SU-DHL-6 (cell line): ENCODE results near the gene RPL32.

ENCODE experiments used
- H2AFZ ChIP-seq: fragments of 200-600 bp; sonication (generic); 2 replicates; pipeline ENCODE4 v1.6.1; 2014; ENCODE audit warnings: low read depth, mild to moderate bottlenecking, moderate library complexity, mixed read lengths, antibody characterized with exemption, low read length; ENCODE audit not compliant: severe bottlenecking
- H3F3A ChIP-seq: fragments of 200-600 bp; shearing (Covaris generic); 2 replicates; pipeline ENCODE4 v1.6.0; 2016; ENCODE audit warnings: antibody characterized with exemption, mild to moderate bottlenecking; ENCODE audit not compliant: insufficient read depth
- H3K27ac ChIP-seq: fragments of 200-600 bp; sonication (generic); 2 replicates; pipeline ENCODE4 v1.5.1; 2016; ENCODE audit warnings: low read depth, mild to moderate bottlenecking, low read length, moderate library complexity, mixed read lengths
- H3K27me3 ChIP-seq: fragments of 200-600 bp; sonication (generic), shearing (Covaris generic); 2 replicates; pipeline ENCODE4 v1.6.0; 2014; ENCODE audit warnings: mild to moderate bottlenecking, low read length
- H3K36me3 ChIP-seq: fragments of 200-600 bp; sonication (generic); 2 replicates; pipeline ENCODE4 v1.6.1; 2014; ENCODE audit warnings: mild to moderate bottlenecking, low read length, mixed read lengths
- H3K4me2 ChIP-seq: fragments of 300-600, 200-600 bp; shearing (Covaris generic), sonication (generic); 2 replicates; pipeline ENCODE4 v1.6.0; 2014; ENCODE audit warnings: low read length, low read depth, mild to moderate bottlenecking; ENCODE audit not compliant: poor library complexity, severe bottlenecking
- H3K4me3 ChIP-seq: fragments of 200-600 bp; sonication (generic); 2 replicates; pipeline ENCODE4 v1.5.1; 2014; ENCODE audit warnings: antibody characterized with exemption, low read length, mild to moderate bottlenecking, mixed read lengths; ENCODE audit not compliant: insufficient read depth, poor library complexity, severe bottlenecking
- H3K79me2 ChIP-seq: fragments of 200-600 bp; sonication (generic); 2 replicates; pipeline ENCODE4 v1.6.1; 2014; ENCODE audit warnings: mild to moderate bottlenecking, low read length, moderate library complexity; ENCODE audit not compliant: insufficient read depth
- H3K9ac ChIP-seq: fragments of 200-600 bp; sonication (generic); 2 replicates; pipeline ENCODE4 v1.7.0; 2014; ENCODE audit warnings: mild to moderate bottlenecking, low read length
- H3K9me2 ChIP-seq: fragments of 200-600 bp; sonication (generic); replicated peaks from 2 replicates; pipeline ENCODE4 v1.6.1; 2014; ENCODE audit warnings: low read length; ENCODE audit not compliant: insufficient read depth
- H3K9me3 ChIP-seq: fragments of 200-600 bp; sonication (generic); 2 replicates; pipeline ENCODE4 v1.6.1; 2014; ENCODE audit warnings: low read length, mixed read lengths; ENCODE audit not compliant: insufficient read depth
- H4K20me1 ChIP-seq: fragments of 200-600 bp; sonication (generic); 2 replicates; pipeline ENCODE4 v1.6.1; 2014; ENCODE audit warnings: low read depth, mild to moderate bottlenecking, antibody characterized with exemption, low read length, moderate library complexity, mixed read lengths
- EZH2phosphoT487 ChIP-seq: fragments of 200-600 bp; sonication (generic), shearing (Covaris generic); conservative IDR thresholded peaks from 2 replicates; pipeline ENCODE4 v1.6.1; 2018; ENCODE audit warnings: mild to moderate bottlenecking, antibody characterized with exemption, low read length, moderate library complexity, mixed read lengths
- TF ChIP-seq, protein P1 (sequence below): fragments of 200-600 bp; sonication (generic); IDR thresholded peaks from one replicate; pipeline ENCODE4 v1.5.1; 2017; ENCODE audit warnings: antibody characterized with exemption, mild to moderate bottlenecking, low read length, moderate library complexity; ENCODE audit not compliant: insufficient read depth, poor library complexity, severe bottlenecking

The RPL32 gene

DNA sequence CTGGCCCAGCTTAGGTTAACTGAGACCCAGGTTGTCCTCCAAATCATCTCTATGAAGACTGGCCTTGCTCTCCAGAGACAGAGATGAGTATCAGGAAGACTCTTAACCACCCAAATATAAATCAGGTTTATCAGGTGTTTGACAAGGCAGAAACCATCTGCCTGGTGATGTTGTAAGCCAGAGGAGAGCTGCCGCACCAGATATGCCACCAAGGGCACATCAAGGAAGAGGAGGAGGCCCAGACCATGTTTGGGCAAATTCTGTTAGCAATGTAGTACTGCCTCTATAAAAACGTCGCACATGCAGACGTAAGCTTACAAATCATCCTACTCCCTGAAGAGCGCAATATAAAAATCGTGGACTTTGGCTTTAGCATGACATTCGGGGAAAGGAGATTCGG is 21.0 kb upstream of the RPL32 start:
- Histone ChIP-seq H3K27me3 (no peaks in the 10 kb centered on the region), H3K36me3 (no peaks in the 10 kb centered on the region), H3F3A (no peaks in the 10 kb centered on the region), H3K4me2 (no peak overlapping the region), H3K27ac (no peak overlapping the region), H4K20me1 (no peaks in the 10 kb centered on the region), H3K9me3 (no peaks in the 10 kb centered on the region; the same call in 1 of the 2 replicates), H3K9me2 (no peaks in the 10 kb centered on the region), H3K4me3 (no peak overlapping the region), H3K79me2 (no peaks in the 10 kb centered on the region), H2AFZ (no peak overlapping the region), H3K9ac (no peak overlapping the region)
- TF ChIP-seq, protein P1, sequence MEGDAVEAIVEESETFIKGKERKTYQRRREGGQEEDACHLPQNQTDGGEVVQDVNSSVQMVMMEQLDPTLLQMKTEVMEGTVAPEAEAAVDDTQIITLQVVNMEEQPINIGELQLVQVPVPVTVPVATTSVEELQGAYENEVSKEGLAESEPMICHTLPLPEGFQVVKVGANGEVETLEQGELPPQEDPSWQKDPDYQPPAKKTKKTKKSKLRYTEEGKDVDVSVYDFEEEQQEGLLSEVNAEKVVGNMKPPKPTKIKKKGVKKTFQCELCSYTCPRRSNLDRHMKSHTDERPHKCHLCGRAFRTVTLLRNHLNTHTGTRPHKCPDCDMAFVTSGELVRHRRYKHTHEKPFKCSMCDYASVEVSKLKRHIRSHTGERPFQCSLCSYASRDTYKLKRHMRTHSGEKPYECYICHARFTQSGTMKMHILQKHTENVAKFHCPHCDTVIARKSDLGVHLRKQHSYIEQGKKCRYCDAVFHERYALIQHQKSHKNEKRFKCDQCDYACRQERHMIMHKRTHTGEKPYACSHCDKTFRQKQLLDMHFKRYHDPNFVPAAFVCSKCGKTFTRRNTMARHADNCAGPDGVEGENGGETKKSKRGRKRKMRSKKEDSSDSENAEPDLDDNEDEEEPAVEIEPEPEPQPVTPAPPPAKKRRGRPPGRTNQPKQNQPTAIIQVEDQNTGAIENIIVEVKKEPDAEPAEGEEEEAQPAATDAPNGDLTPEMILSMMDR = no peak
- no peak for TF ChIP-seq EZH2phosphoT487

DNA sequence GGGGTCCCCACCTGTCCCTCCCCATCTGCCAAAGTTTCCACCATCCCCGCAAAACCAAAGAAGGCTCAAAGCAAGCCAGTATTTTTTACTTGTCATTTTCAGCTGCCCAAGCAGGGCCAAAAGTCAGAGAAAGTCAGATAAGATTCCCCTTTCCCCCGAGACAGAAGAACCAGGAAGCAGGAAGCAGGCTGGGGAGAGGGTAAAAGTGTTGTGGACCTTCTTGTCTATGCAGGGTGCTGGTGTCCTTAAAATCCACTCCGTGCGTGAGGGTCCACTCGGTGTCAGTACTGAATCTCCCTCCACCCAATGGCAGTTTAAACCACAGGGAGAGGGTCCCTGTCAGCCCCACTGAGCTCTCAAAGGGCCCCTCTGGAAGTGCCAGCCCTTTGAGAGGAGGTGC is 20.2 kb upstream of the RPL32 start:
- H3K79me2 ChIP-seq = no peaks in the 10 kb centered on the region
- no peak overlapping the region for H2AFZ ChIP-seq
- no peaks in the 10 kb centered on the region for H3K9me2 ChIP-seq
- no peak overlapping the region for H3K9ac ChIP-seq
- no peaks in the 10 kb centered on the region for H3F3A ChIP-seq
- H3K27ac ChIP-seq = no peak overlapping the region
- H3K27me3 ChIP-seq = no peaks in the 10 kb centered on the region
- no peaks in the 10 kb centered on the region; the same call in 1 of the 2 replicates for H3K9me3 ChIP-seq
- no peak overlapping the region for H3K4me3 ChIP-seq
- no peaks in the 10 kb centered on the region for H4K20me1 ChIP-seq
- TF ChIP-seq EZH2phosphoT487 = no peak
- TF ChIP-seq, protein P1 = no peak
- no peaks in the 10 kb centered on the region for H3K36me3 ChIP-seq
- no peak overlapping the region for H3K4me2 ChIP-seq

DNA sequence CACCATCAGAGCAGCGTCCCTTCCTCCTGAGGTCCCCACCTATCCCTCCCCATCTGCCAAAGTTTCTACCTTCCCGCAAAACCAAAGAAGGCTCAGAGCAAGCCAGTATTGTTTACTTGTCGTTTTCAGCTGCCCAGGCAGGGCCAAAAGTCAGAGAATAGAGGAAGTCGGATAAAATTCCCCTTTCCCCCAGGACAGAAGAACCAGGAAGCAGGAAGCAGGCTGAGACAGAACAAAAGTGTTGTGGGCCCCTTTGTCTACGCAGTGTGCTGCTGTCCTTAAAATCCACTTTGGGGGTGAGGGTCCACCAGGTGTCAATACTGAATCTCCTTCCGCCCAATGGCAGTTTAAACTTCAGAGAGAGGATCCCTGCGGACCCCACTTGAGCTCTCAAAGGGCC is 18.5 kb upstream of the RPL32 start:
- Histone ChIP-seq H3K79me2 (no peaks in the 10 kb centered on the region), H3K9me3 (no peaks in the 10 kb centered on the region), H2AFZ (no peak overlapping the region), H3K27me3 (no peaks in the 10 kb centered on the region), H3K9ac (no peak overlapping the region), H3K27ac (no peak overlapping the region), H3F3A (no peaks in the 10 kb centered on the region), H3K4me2 (no peak overlapping the region), H3K9me2 (no peaks in the 10 kb centered on the region), H3K4me3 (no peak overlapping the region), H4K20me1 (no peaks in the 10 kb centered on the region), H3K36me3 (no peaks in the 10 kb centered on the region)
- TF ChIP-seq, protein P1 = no peak
- TF ChIP-seq EZH2phosphoT487 = no peak

DNA sequence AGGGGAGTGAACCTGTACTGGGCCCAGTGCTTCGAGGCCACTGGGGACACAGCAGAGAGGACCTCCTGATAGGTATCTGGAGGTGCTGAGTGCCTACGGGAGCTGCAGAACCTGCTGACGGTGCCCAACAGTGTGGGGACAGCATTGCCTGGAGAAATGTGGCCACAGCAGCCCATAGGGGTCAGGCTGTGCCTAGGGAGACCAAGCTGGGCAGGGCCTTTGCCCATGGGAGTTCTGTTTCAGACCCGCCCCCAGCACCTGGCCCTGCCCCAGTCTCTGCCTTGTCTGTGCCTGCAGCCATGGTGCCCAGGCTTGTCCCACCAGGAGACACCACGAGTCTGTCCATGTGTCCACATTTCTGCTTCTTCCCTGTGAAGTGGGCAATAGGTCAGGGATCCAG is 15.3 kb upstream of the RPL32 start:
- Histone ChIP-seq H3K9me3 (no peaks in the 10 kb centered on the region), H3K4me2 (no peak overlapping the region), H3K27ac (no peak overlapping the region), H3K9ac (no peak overlapping the region), H3K79me2 (no peaks in the 10 kb centered on the region), H3K27me3 (no peaks in the 10 kb centered on the region), H4K20me1 (no peaks in the 10 kb centered on the region), H3F3A (no peaks in the 10 kb centered on the region), H3K9me2 (no peaks in the 10 kb centered on the region), H3K36me3 (no peaks in the 10 kb centered on the region), H2AFZ (no peak overlapping the region), H3K4me3 (no peak overlapping the region)
- TF ChIP-seq, protein P1 = no peak
- no peak for TF ChIP-seq EZH2phosphoT487
